ENCODE data around the gene CPSF3. TPM values are rescaled to one million over a fixed set of nuclear protein-coding genes. Genes with fewer than 3 reads are reported as not detected.

The CPSF3 gene
- total RNA-seq, 1 donor: 38.4 TPM

DNA sequence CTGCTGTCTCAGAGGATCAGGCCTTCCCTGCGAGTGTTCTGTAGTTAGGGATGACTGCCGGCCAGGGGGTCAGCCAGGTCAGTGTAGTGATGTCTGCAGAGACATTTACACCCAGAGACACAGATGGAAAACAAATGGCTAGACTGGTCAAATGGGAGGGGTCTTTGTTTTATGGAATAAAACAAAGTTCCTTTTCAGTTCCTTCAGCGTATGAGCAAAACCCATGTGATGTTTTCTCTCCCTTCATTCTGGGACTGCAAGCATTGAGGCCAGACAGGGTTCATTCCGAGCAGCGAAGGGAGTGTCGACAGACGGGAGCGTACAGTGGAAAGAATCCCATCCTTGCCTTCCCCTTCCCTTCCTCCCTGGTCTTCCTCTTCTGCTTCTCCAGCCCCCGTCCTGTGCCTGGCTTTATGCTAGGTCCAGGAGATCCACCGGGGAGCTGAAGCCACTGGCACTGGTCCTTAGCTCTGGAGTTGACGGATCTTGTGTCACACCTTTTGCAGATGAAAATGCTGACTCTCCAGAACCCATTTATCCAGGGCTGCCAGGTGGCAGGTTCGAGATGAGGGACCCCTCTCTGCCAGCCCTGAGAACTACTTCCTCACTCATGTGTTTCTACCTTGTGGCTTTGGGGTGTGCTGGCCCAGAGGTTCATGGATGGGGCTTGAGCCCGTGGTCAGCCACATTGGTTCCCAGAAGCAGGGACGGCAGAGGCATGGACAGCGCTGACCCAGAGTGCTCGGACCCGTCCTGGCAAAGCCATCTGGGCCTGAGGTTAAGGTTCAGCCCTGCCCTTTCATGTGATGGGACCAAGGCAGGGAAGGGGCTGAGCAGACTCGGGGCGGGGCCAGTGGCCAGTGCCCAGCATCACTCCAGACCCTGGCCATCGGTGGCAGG, 24.3 kb upstream of the CPSF3 start:
- H3K27ac ChIP-seq (ENCODE audit: low read depth, low read length): no peak overlapping the region
- no peak overlapping the region for H3K4me2 ChIP-seq (ENCODE audit: insufficient read depth, low read length)
- no peak overlapping the region for H3K4me3 ChIP-seq (ENCODE audit: insufficient read depth, low read length)
- peak; percentile 47 for DNase-seq (ENCODE audit: insufficient read length, low spot score, missing footprints)
- TF ChIP-seq, protein P1, sequence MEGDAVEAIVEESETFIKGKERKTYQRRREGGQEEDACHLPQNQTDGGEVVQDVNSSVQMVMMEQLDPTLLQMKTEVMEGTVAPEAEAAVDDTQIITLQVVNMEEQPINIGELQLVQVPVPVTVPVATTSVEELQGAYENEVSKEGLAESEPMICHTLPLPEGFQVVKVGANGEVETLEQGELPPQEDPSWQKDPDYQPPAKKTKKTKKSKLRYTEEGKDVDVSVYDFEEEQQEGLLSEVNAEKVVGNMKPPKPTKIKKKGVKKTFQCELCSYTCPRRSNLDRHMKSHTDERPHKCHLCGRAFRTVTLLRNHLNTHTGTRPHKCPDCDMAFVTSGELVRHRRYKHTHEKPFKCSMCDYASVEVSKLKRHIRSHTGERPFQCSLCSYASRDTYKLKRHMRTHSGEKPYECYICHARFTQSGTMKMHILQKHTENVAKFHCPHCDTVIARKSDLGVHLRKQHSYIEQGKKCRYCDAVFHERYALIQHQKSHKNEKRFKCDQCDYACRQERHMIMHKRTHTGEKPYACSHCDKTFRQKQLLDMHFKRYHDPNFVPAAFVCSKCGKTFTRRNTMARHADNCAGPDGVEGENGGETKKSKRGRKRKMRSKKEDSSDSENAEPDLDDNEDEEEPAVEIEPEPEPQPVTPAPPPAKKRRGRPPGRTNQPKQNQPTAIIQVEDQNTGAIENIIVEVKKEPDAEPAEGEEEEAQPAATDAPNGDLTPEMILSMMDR (IDR thresholded peaks at IDR 0.05; ENCODE audit: extremely low read depth, low read depth, low read length): no peak
- H3K79me2 ChIP-seq (ENCODE audit: insufficient read depth, low read length): no peaks in the 10 kb centered on the region
- H3K27me3 ChIP-seq (ENCODE audit: insufficient read depth, low read length): no peaks in the 10 kb centered on the region
- no peaks in the 10 kb centered on the region for H4K20me1 ChIP-seq (ENCODE audit: insufficient read depth, low read length)
- peaks cover 58% of the 10 kb centered on the region for H3K36me3 ChIP-seq (ENCODE audit: insufficient read depth, low read length)
- H3K4me1 ChIP-seq (ENCODE audit: insufficient read depth, low read length): peaks cover 8% of the 10 kb centered on the region
- no peak overlapping the region for H2AFZ ChIP-seq (ENCODE audit: low read length)
- no peaks in the 10 kb centered on the region for H3K9me3 ChIP-seq (ENCODE audit: low read depth, low read length)

DNA sequence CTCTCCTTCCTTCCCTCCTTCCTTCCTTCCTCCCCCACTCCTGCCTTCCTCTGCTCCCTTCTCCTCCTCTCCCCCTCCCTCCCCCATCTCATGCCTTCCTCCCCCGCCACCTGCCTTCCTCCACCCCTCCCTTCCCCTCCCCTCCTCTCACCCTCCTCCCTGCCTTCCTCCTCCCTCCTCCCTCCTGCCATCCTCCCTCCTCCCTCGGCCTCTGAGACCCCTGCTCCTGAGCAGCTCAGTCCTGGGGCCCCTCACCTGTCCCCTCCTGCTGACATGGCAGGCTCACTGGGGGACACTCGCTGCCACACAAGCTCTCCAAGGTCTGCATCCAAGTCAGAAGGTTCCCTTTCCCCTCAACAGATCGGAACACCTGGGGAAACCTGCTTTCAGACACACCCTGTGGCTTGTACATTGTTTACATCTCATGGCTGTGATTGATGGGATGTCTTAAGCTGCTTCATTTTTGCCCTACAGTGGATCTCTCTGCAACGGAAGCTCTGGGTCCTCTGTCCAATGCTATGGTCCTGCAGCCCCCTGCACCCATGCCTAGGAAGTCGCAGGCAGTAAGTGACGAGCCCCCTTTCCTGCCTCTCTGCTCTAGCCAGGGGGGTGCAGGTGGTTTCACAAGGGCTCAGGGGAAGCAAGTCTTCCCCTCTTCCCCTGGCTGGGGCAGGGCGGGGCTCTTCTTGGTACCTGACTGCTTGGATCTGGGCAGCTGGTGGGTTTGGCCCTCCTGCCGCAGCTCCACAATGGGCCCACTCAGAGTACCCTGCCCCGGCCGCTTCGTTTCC, 23.0 kb upstream of the CPSF3 start:
- no peak for DNase-seq (ENCODE audit: insufficient read length, low spot score, missing footprints)
- Histone ChIP-seq H2AFZ (ENCODE audit: low read length) (no peak overlapping the region), H3K4me2 (ENCODE audit: insufficient read depth, low read length) (no peak overlapping the region), H3K4me1 (ENCODE audit: insufficient read depth, low read length) (peaks cover 9% of the 10 kb centered on the region), H3K36me3 (ENCODE audit: insufficient read depth, low read length) (peaks cover 59% of the 10 kb centered on the region), H3K27ac (ENCODE audit: low read depth, low read length) (no peak overlapping the region), H3K4me3 (ENCODE audit: insufficient read depth, low read length) (no peak overlapping the region), H3K79me2 (ENCODE audit: insufficient read depth, low read length) (no peaks in the 10 kb centered on the region), H4K20me1 (ENCODE audit: insufficient read depth, low read length) (no peaks in the 10 kb centered on the region), H3K9me3 (ENCODE audit: low read depth, low read length) (no peaks in the 10 kb centered on the region), H3K27me3 (ENCODE audit: insufficient read depth, low read length) (no peaks in the 10 kb centered on the region)
- TF ChIP-seq, protein P1 (IDR thresholded peaks at IDR 0.05; ENCODE audit: extremely low read depth, low read depth, low read length): no peak

- Histone ChIP-seq H3K79me2 (ENCODE audit: insufficient read depth, low read length) (no peaks in the 10 kb centered on the region), H2AFZ (ENCODE audit: low read length) (no peak overlapping the region), H3K4me2 (ENCODE audit: insufficient read depth, low read length) (no peak overlapping the region), H3K27ac (ENCODE audit: low read depth, low read length) (no peak overlapping the region), H3K9me3 (ENCODE audit: low read depth, low read length) (no peaks in the 10 kb centered on the region), H3K36me3 (ENCODE audit: insufficient read depth, low read length) (peaks cover 58% of the 10 kb centered on the region), H3K4me3 (ENCODE audit: insufficient read depth, low read length) (no peak overlapping the region), H3K27me3 (ENCODE audit: insufficient read depth, low read length) (no peaks in the 10 kb centered on the region), H3K4me1 (ENCODE audit: insufficient read depth, low read length) (peaks cover 12% of the 10 kb centered on the region), H4K20me1 (ENCODE audit: insufficient read depth, low read length) (no peaks in the 10 kb centered on the region)
- peak; percentile 5 for DNase-seq (ENCODE audit: insufficient read length, low spot score, missing footprints)
- TF ChIP-seq, protein P1 (IDR thresholded peaks at IDR 0.05; ENCODE audit: extremely low read depth, low read depth, low read length): no peak
These were observed 22.4 kb upstream of the CPSF3 start for GRCh38 chr2:9401059-9401547.
